PC-9 (cell line): ENCODE results near the gene SMURF1. TPM values are rescaled to one million over a fixed set of nuclear protein-coding genes. Genes with fewer than 3 reads are reported as not detected.

Source experiments
- BruUV-seq: library from RNA; stranded (reverse); fragments of 400-500 nt; replicated peaks from 2 replicates; lab custom pipeline; 2021; lab: Mats Ljungman, UMichigan
- CTCF ChIA-PET: fragments of 300-600 bp; sonication (Branson Sonifier 250); formaldehyde crosslinking; loops from one replicate; lab custom pipeline; 2022; ENCODE audit warnings: antibody characterized with exemption; lab: Charles Lee
- POLR2A ChIA-PET: fragments of 300-600 bp; sonication (Branson Sonifier 250); formaldehyde crosslinking; loops from one replicate; lab custom pipeline; 2022; ENCODE audit warnings: antibody characterized with exemption; ENCODE audit not compliant: unreplicated experiment; lab: Charles Lee
- DNase-seq, 2 experiments: peaks; one replicate each; pipeline versions ENCODE4 v3.0.0 to v3.0.0-alpha.2; 2015 to 2022; ENCODE audit warnings: mixed read lengths in 1 of 2
- H2AFZ ChIP-seq: fragments of 200-600 bp; sonication (generic); 2 replicates; pipeline ENCODE4 v1.8.1; 2017; ENCODE audit warnings: antibody characterized with exemption
- H3F3A ChIP-seq: fragments of 200-600 bp; sonication (generic); 2 replicates; pipeline ENCODE4 v1.8.1; 2017; ENCODE audit warnings: antibody characterized with exemption, mild to moderate bottlenecking, low read depth; ENCODE audit not compliant: insufficient read depth
- H3K27ac ChIP-seq: fragments of 200-600 bp; sonication (generic); 2 replicates; pipeline ENCODE4 v1.6.1; 2016; ENCODE audit warnings: mixed run types
- H3K27me3 ChIP-seq: fragments of 200-600 bp; sonication (generic); 2 replicates; pipeline ENCODE4 v1.6.1; 2016; ENCODE audit warnings: low read depth, mixed run types; ENCODE audit not compliant: insufficient read depth
- H3K36me3 ChIP-seq: fragments of 200-600 bp; sonication (generic); 2 replicates; pipeline ENCODE4 v1.6.1; 2016; ENCODE audit warnings: low read depth, mixed run types
- H3K4me1 ChIP-seq: fragments of 200-600 bp; sonication (generic); replicated peaks from 2 replicates; pipeline ENCODE4 v1.6.1; 2016; ENCODE audit warnings: mixed run types; ENCODE audit not compliant: insufficient read depth
- H3K4me2 ChIP-seq: fragments of 200-600 bp; sonication (generic); 2 replicates; pipeline ENCODE4 v1.6.1; 2017; ENCODE audit warnings: mixed run types
- H3K4me3 ChIP-seq: fragments of 200-600 bp; sonication (generic); 2 replicates; pipeline ENCODE4 v1.6.1; 2016; ENCODE audit warnings: mixed run types
- H3K79me2 ChIP-seq: fragments of 200-600 bp; sonication (generic); 2 replicates; pipeline ENCODE4 v1.6.1; 2017; ENCODE audit warnings: low read depth, mixed run types
- H3K9me2 ChIP-seq: fragments of 200-600 bp; sonication (generic); 2 replicates; pipeline ENCODE4 v1.8.1; 2017; ENCODE audit warnings: mild to moderate bottlenecking; ENCODE audit not compliant: insufficient read depth
- H3K9me3 ChIP-seq: fragments of 200-600 bp; sonication (generic); 2 replicates; pipeline ENCODE4 v1.8.1; 2016; ENCODE audit warnings: low read depth; ENCODE audit not compliant: insufficient read depth
- H4K20me1 ChIP-seq: fragments of 200-600 bp; sonication (generic); 2 replicates; pipeline ENCODE4 v1.8.1; 2017; ENCODE audit not compliant: insufficient read depth
- CTCF ChIP-seq: fragments of 200-600 bp; sonication (generic); conservative IDR thresholded peaks from 2 replicates; pipeline ENCODE4 v1.6.1; 2017; ENCODE audit warnings: mixed run types, antibody characterized with exemption, mild to moderate bottlenecking, moderate library complexity
- EZH2 ChIP-seq: fragments of 200-600 bp; sonication (generic); IDR thresholded peaks from 2 replicates; pipeline ENCODE4 v1.8.0; 2017; ENCODE audit warnings: antibody characterized with exemption, low read depth
- intact Hi-C: fragments of 100-400 bp; cut with micrococcal nuclease; formaldehyde crosslinking; loops from one replicate; pipeline ENCODE4 v1.10.0; 2022; ENCODE audit not compliant: unreplicated experiment
- total RNA-seq: library from RNA; stranded (reverse); gene quantifications from 2 replicates; pipeline ENCODE4 v1.2.3, GENCODE V29; 2021

Gene SMURF1
- total RNA-seq, 1 experiment from 2014 or later = 53.2 TPM

DNA sequence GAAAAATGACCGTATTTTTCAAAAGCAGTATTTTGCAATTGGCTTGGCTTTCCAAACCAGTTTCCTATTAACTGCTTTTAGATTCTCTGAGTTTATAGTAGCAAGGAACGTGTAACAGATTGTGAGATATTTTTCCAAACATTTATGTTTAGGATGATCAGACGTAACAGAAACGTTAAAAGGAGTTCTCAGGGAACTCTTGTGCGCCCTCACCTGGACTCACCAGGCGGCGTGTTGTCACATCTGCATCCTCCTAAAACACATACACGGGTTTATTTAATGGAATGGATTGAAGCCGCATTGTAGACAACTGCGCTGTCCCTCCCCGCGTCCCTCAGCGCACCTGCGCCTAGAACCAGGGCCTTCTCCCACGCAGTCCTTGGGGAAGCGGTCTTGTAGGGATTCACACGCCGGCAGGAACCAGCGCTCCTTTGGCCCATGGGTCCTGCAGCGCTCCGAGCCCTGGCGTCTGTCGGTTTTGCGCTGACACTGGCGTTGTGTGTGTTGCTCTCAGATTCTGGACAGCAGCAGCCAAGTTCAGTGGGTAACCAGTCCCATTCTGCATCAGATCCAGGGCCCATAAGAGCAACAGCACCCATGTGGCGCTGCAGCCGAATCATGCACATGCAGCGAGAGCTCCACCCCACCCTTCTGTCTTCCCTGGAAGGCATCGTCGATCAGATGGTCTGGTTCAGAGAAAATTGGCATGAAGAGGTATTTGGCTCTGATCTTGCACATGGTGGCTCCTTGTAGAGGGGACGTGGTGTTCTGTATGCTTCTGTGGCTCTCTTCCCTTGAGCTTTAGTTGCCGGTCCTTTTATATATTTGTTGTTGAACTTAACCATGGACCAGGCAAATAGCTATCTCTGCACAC is 150.6 kb downstream of the SMURF1 start:
- H3K36me3 ChIP-seq = peaks cover 13% of the 10 kb centered on the region
- 0 out of 2 replicates have a peak, but pooled peaks cover 6% of the 10 kb centered on the region for H3F3A ChIP-seq
- H3K9me2 ChIP-seq = no peaks in the 10 kb centered on the region
- H4K20me1 ChIP-seq = no peaks in the 10 kb centered on the region; the same call in 1 of the 2 replicates
- CTCF ChIA-PET = interaction anchor here (0.5 kb wide), 1 partner anchor 1060 kb away, joined by 8 read pairs; no protein-coding TSS in a partner anchor
- H3K9me3 ChIP-seq = no peaks in the 10 kb centered on the region
- TF ChIP-seq CTCF = no peak
- TF ChIP-seq EZH2 = no peak
- no peak overlapping the region for H3K4me2 ChIP-seq
- no peak overlapping the region for H3K27ac ChIP-seq
- no peaks in the 10 kb centered on the region for H3K79me2 ChIP-seq
- POLR2A ChIA-PET = no interaction called here
- no peak overlapping the region for H3K4me3 ChIP-seq
- no peak for DNase-seq
- no peaks in the 10 kb centered on the region for H3K4me1 ChIP-seq
- no peak overlapping the region for H2AFZ ChIP-seq
- H3K27me3 ChIP-seq = no peaks in the 10 kb centered on the region
- intact Hi-C loops = no loop called here
- no TSS peak for BruUV-seq

DNA sequence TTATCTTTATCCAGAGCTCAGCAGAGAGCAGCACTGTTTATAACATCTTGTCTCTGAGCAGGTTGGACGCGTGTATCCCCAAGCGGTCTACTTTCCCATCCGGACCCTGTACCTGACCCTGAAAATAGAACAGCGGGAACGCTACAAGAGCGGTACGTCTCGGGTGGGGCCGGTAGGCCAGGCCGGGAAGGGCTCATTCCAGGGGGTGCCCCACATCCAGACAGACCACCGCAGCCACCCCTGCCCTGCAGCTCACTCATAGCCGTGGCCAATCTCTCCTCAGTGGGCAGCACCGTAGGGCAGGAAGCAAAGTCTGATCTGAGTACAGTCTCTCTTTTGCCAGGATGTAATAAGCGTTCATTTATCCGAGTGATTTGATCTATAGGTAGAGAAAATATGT is 151.8 kb downstream of the SMURF1 start:
- intact Hi-C loops = no loop called here
- 0 out of 2 replicates have a peak, but pooled peaks cover 6% of the 10 kb centered on the region for H3F3A ChIP-seq
- H3K9me2 ChIP-seq = no peaks in the 10 kb centered on the region
- no peaks in the 10 kb centered on the region for H3K27me3 ChIP-seq
- BruUV-seq = no TSS peak
- no peaks in the 10 kb centered on the region for H3K79me2 ChIP-seq
- H3K27ac ChIP-seq = no peak overlapping the region
- H3K36me3 ChIP-seq = peaks cover 25% of the 10 kb centered on the region
- TF ChIP-seq CTCF (no peak), EZH2 (no peak)
- ChIA-PET CTCF (no interaction called here), POLR2A (interaction anchor here (0.5 kb wide), 1 partner anchor 155 kb away, joined by 13 read pairs; no protein-coding TSS in a partner anchor)
- H3K9me3 ChIP-seq = no peaks in the 10 kb centered on the region
- DNase-seq = no peak
- H3K4me2 ChIP-seq = no peak overlapping the region
- no peak overlapping the region for H2AFZ ChIP-seq
- H3K4me1 ChIP-seq = no peaks in the 10 kb centered on the region
- no peaks in the 10 kb centered on the region; the same call in 1 of the 2 replicates for H4K20me1 ChIP-seq
- H3K4me3 ChIP-seq = no peak overlapping the region

DNA sequence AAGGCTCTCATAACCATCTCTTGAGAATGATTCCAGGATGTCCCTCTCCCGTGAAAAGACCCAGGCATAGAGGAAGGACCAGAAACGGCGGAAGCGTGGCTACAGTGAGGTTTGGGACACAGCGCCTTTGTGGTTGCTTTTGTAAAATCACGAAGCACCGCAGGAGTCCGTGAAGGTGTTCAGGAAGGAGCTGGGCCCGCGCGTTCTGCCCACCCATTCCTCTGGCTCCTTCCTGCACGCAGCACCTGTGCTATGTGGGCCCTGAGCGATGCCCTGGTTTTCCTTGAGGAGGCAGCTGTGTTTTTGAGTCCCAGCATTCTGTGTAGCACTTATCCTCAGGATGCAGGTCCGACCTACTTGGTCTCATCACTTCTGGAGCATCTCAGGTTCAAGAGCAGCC is 152.8 kb downstream of the SMURF1 start:
- no peaks in the 10 kb centered on the region for H3K27me3 ChIP-seq
- H3K9me2 ChIP-seq = no peaks in the 10 kb centered on the region
- no peaks in the 10 kb centered on the region for H3K4me1 ChIP-seq
- no peaks in the 10 kb centered on the region for H3K79me2 ChIP-seq
- no peak overlapping the region for H3K27ac ChIP-seq
- no peak for DNase-seq
- 0 out of 2 replicates have a peak, but pooled peaks cover 3% of the 10 kb centered on the region for H3F3A ChIP-seq
- no peak overlapping the region for H2AFZ ChIP-seq
- BruUV-seq = no TSS peak
- H3K4me3 ChIP-seq = no peak overlapping the region
- TF ChIP-seq CTCF = no peak
- H4K20me1 ChIP-seq = peaks cover 2% of the 10 kb centered on the region; the same call in 1 of the 2 replicates
- H3K9me3 ChIP-seq = no peaks in the 10 kb centered on the region
- ChIA-PET POLR2A (no interaction called here), CTCF (interaction anchor here (0.6 kb wide), 1 partner anchor 127 kb away, joined by 11 read pairs; no protein-coding TSS in a partner anchor)
- H3K36me3 ChIP-seq = peaks cover 35% of the 10 kb centered on the region
- intact Hi-C loops = no loop called here
- no peak overlapping the region for H3K4me2 ChIP-seq
